WERI-Rb-1 (cell line): ENCODE data around the gene CCK.
"Not testable (repeated sequence)": the region's sequence is repeated elsewhere in the genome, so short reads cannot be mapped to it uniquely, and the experiment has no call there.

Experiments used
- DNase-seq: peaks from one replicate; pipeline ENCODE4 v3.0.0-alpha.2; 2020
- H3K27ac ChIP-seq: fragments of 250-450 bp; sonication (Bioruptor Pico); 2 replicates; pipeline ENCODE4 v1.5.1; 2020; ENCODE audit warnings: mild to moderate bottlenecking, moderate library complexity
- H3K27me3 ChIP-seq: fragments of 250-450 bp; sonication (Bioruptor Pico); 2 replicates; pipeline ENCODE4 v1.5.1; 2021; ENCODE audit warnings: mild to moderate bottlenecking, low read depth, moderate library complexity; ENCODE audit not compliant: insufficient read depth, severe bottlenecking
- H3K36me3 ChIP-seq: fragments of 250-450 bp; sonication (Bioruptor Pico); 2 replicates; pipeline ENCODE4 v1.5.1; 2020; ENCODE audit warnings: mild to moderate bottlenecking, moderate library complexity
- H3K4me3 ChIP-seq: 2 replicates; pipeline ENCODE4 v1.5.1; 2011; ENCODE audit warnings: low read depth, mild to moderate bottlenecking, control low read depth, low read length
- H3K9me3 ChIP-seq: fragments of 250-450 bp; sonication (Bioruptor Pico); 2 replicates; pipeline ENCODE4 v1.5.1; 2021; ENCODE audit warnings: mild to moderate bottlenecking, moderate library complexity; ENCODE audit not compliant: severe bottlenecking
- CTCF ChIP-seq: IDR thresholded peaks from 2 replicates; pipeline ENCODE4 v1.5.1; 2011; ENCODE audit warnings: low read depth, mild to moderate bottlenecking, control low read depth, inconsistent platforms, low read length

CCK gene

GRCh38 chr3:42290966-42291714, 25.2 kb upstream of the CCK start:
- Histone ChIP-seq H3K4me3 (no peak overlapping the region), H3K27ac (no peak overlapping the region), H3K36me3 (no peaks in the 10 kb centered on the region), H3K9me3 (no peaks in the 10 kb centered on the region), H3K27me3 (no peaks in the 10 kb centered on the region)
- no peak for DNase-seq
- no peak for TF ChIP-seq CTCF

GRCh38 chr3:42289026-42289425, 23.0 kb upstream of the CCK start:
- DNase-seq, result no peak
- H3K36me3 ChIP-seq, result no peaks in the 10 kb centered on the region
- TF ChIP-seq CTCF, result no peak
- no peaks in the 10 kb centered on the region for H3K9me3 ChIP-seq
- no peak overlapping the region for H3K4me3 ChIP-seq
- no peak overlapping the region for H3K27ac ChIP-seq
- no peaks in the 10 kb centered on the region for H3K27me3 ChIP-seq

- Histone ChIP-seq H3K9me3 (no peaks in the 10 kb centered on the region), H3K36me3 (no peaks in the 10 kb centered on the region), H3K27me3 (no peaks in the 10 kb centered on the region), H3K27ac (no peak overlapping the region), H3K4me3 (no peak overlapping the region)
- no peak for TF ChIP-seq CTCF
- no peak for DNase-seq
Measured at GRCh38 chr3:42288385-42288784, 22.4 kb upstream of the CCK start.

- not testable (repeated sequence) for H3K9me3 ChIP-seq, H3K27me3 ChIP-seq, H3K4me3 ChIP-seq
Measured at GRCh38 chr3:42287423-42287822, 21.4 kb upstream of the CCK start.

GRCh38 chr3:42277676-42278075, 11.7 kb upstream of the CCK start:
- TF ChIP-seq CTCF, result no peak
- DNase-seq, result no peak

More at GRCh38 chr3:42287423-42287822, 21.4 kb upstream of the CCK start:
- DNase-seq, H3K36me3 ChIP-seq, H3K27ac ChIP-seq: not testable (repeated sequence)

GRCh38 chr3:42276141-42277132, 10.5 kb upstream of the CCK start:
- Histone ChIP-seq H3K27ac (no peak overlapping the region), H3K9me3 (peaks cover 9% of the 10 kb centered on the region), H3K4me3 (no peak overlapping the region), H3K27me3 (no peaks in the 10 kb centered on the region), H3K36me3 (no peaks in the 10 kb centered on the region)
- DNase-seq, result no peak
- no peak for TF ChIP-seq CTCF

More at GRCh38 chr3:42277676-42278075, 11.7 kb upstream of the CCK start:
- Histone ChIP-seq H3K27ac (no peak overlapping the region), H3K9me3 (peaks cover 10% of the 10 kb centered on the region), H3K36me3 (no peaks in the 10 kb centered on the region), H3K4me3 (no peak overlapping the region), H3K27me3 (no peaks in the 10 kb centered on the region)
